Upper lobe of left lung (tissue), 6 donors: ENCODE results near the gene CES2. TPM values are rescaled to one million over a fixed set of nuclear protein-coding genes. Genes with fewer than 3 reads are reported as not detected.

ENCODE experiments used
- ATAC-seq, 2 donors: fragments of 200-7000 bp; cut with Tn5 transposase; one replicate each; pipeline ENCODE4 v1.9.1; 2022; ENCODE audit warnings: mild to moderate bottlenecking in 2 of 2, moderate library complexity in 2 of 2; ENCODE audit not compliant: low FRiP score in 2 of 2
- DNase-seq, 2 donors: peaks; one replicate each; pipeline ENCODE4 v3.0.0-alpha.2; 2019 to 2020
- H3K27ac ChIP-seq, 4 donors: fragments of 200-600 bp; sonication (generic); one replicate each; pipeline ENCODE4 v1.5.1; 2016 to 2019
- H3K27me3 ChIP-seq, 4 donors: fragments of 200-600 bp; sonication (generic); one replicate each; pipeline ENCODE4 v1.5.1; 2017 to 2019
- H3K36me3 ChIP-seq, 4 donors: fragments of 200-600 bp; sonication (generic); one replicate each; pipeline ENCODE4 v1.5.1; 2016 to 2019
- H3K4me1 ChIP-seq, 4 donors: fragments of 200-600 bp; sonication (generic); one replicate each; pipeline ENCODE4 v1.5.1; 2018 to 2019
- H3K4me3 ChIP-seq, 4 donors: fragments of 200-600 bp; sonication (generic); one replicate each; pipeline ENCODE4 v1.5.1; 2017 to 2019; ENCODE audit warnings: mild to moderate bottlenecking in 2 of 4, moderate library complexity in 1 of 4
- H3K9me3 ChIP-seq, 4 donors: fragments of 200-600 bp; sonication (generic); one replicate each; pipeline ENCODE4 v1.5.1; 2018 to 2019
- EP300 ChIP-seq, 4 donors: sonication (generic); formaldehyde crosslinking; IDR thresholded peaks; one replicate each; pipeline ENCODE4 v1.5.1; 2017; ENCODE audit warnings: antibody characterized with exemption in 4 of 4, control low read depth in 2 of 4
- POLR2A ChIP-seq, 4 donors: fragments of 450-650 bp; IDR thresholded peaks; one replicate each; pipeline ENCODE4 v1.5.1; 2016 to 2017; ENCODE audit warnings: antibody characterized with exemption in 4 of 4, mild to moderate bottlenecking in 2 of 4
- POLR2AphosphoS5 ChIP-seq, 2 donors: sonication (generic); formaldehyde crosslinking; IDR thresholded peaks; one replicate each; pipeline ENCODE4 v1.5.1; 2017; ENCODE audit warnings: antibody characterized with exemption in 2 of 2
- WGBS, 2 donors: methylation state at CpG; one replicate each; pipeline ENCODE4 v1.1.5; 2017 to 2018; 5-methylcytosine and 5-hydroxymethylcytosine counted together
- total RNA-seq, 6 donors: library from RNA; depleted of rRNA in 4 of 6; stranded (reverse); fragments of >200 nt in 4 of 6; gene quantifications; one replicate each; pipeline versions ENCODE4 v1.1.0 to v1.2.1, GENCODE V29; 2016 to 2021
- TF ChIP-seq, protein P1 (sequence below), 6 experiments: fragments of 450-650 bp in 4 of 6; fragments of 200-600 bp in 2 of 6; sonication (generic) in 2 of 6; IDR thresholded peaks; one replicate each; pipeline ENCODE4 v1.5.1; 2016 to 2019; ENCODE audit warnings: antibody characterized with exemption in 6 of 6
- donor health status: DM: no; HTN: no; CAD: no; lungs with moderate emphysema.
- donor health status: DM: no; HTN: yes; CAD: no; lungs with severe emphysema.

CES2 gene, protein sequence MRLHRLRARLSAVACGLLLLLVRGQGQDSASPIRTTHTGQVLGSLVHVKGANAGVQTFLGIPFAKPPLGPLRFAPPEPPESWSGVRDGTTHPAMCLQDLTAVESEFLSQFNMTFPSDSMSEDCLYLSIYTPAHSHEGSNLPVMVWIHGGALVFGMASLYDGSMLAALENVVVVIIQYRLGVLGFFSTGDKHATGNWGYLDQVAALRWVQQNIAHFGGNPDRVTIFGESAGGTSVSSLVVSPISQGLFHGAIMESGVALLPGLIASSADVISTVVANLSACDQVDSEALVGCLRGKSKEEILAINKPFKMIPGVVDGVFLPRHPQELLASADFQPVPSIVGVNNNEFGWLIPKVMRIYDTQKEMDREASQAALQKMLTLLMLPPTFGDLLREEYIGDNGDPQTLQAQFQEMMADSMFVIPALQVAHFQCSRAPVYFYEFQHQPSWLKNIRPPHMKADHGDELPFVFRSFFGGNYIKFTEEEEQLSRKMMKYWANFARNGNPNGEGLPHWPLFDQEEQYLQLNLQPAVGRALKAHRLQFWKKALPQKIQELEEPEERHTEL
- total RNA-seq, result 10 to 100 TPM; 32.2 to 76.1 (median 46.5) TPM

DNA sequence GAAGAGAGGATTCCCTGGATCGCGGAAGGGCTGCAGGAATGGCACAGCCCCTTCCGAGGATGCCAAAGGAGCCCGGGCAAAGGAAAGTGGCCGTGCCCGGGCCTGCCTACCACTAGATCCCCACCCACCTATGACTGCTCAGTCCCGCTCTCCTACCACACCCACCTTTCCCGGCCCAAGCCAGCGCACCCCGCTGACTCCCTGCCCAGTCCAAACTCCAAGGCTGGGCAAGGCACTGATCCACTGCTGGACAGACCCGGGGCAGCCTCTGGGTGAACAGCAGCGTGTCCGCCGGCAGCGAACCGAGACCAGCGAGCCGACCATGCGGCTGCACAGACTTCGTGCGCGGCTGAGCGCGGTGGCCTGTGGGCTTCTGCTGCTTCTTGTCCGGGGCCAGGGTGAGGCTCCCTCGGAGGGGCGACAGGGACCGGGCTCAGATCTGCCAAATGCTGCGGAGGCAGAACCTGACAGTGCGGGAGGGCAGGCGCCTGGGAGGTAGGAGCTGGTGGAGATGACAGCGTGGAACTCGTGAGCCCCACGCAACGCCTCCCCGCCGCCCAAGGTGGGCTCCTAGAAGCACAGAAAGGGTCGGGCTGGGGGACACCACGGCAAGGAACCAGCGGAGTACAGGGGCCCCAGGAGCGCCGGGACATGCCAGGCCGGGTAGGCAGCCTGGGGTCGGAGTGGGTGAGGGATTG lies at the start of gene CES2:
Gene CES2, plus strand, starts transcription at position 203 of the 698 bp plus-strand sequence. Its CDS starts 120 bp downstream, at position 323.
- H3K4me3 ChIP-seq, result peak within 1 kb of the TSS; percentile 86 to 100 (median 95)
- peaks cover 4 to 45% (median 22%) of the 10 kb centered on the region in 4 donors for H3K36me3 ChIP-seq
- peak within 1 kb of the TSS; percentile 86 to 98 (median 97) for H3K27ac ChIP-seq
- H3K9me3 ChIP-seq, result no peaks in the 10 kb centered on the region
- DNase-seq (peak; percentile 73 to 85), ATAC-seq (peak; percentile 49 to 58)
- TF ChIP-seq POLR2AphosphoS5 (IDR thresholded peaks at IDR 0.05) (no peak), POLR2A (IDR thresholded peaks at IDR 0.05) (peak in 1 of 4 donors; percentile 13)
- 30 to 40% methylated on average over 13 to 24 of the region's 44 CpGs for whole genome bisulfite sequencing, 2 donors
- peaks cover 29 to 51% (median 36%) of the 10 kb centered on the region in 4 donors for H3K4me1 ChIP-seq
- no peaks in the 10 kb centered on the region for H3K27me3 ChIP-seq

DNA sequence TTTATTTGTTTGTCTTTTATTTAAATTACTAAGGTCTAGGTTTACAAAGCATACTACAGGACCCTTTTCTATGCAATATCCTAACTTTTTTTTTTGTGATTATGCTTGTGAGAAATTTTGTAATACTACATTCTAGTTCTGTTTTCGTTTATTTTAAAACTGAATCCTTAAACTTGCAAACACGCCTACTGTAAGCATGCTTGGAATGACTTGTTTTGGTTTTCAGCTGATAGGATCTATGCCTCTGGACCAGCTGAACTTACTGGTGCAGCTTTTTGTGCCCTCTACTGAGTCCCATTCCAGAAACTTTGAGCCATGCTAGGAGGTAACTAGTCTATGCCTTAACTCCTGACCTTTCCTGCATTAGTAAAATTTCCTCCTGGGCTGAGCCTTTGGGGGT lies 49.0 kb upstream of the CES2 start:
- Histone ChIP-seq H3K9me3 (no peaks in the 10 kb centered on the region), H3K4me3 (no peak overlapping the region), H3K36me3 (peaks cover 6 to 25% (median 13%) of the 10 kb centered on the region in 4 donors), H3K27me3 (no peaks in the 10 kb centered on the region), H3K4me1 (peaks cover 7 to 40% (median 12%) of the 10 kb centered on the region in 4 donors), H3K27ac (no peak overlapping the region)
- ATAC-seq (no peak), DNase-seq (no peak)
- WGBS, 2 donors, result 54 to 55% methylated on average over 2 of the region's 2 CpGs
- TF ChIP-seq, protein P1, sequence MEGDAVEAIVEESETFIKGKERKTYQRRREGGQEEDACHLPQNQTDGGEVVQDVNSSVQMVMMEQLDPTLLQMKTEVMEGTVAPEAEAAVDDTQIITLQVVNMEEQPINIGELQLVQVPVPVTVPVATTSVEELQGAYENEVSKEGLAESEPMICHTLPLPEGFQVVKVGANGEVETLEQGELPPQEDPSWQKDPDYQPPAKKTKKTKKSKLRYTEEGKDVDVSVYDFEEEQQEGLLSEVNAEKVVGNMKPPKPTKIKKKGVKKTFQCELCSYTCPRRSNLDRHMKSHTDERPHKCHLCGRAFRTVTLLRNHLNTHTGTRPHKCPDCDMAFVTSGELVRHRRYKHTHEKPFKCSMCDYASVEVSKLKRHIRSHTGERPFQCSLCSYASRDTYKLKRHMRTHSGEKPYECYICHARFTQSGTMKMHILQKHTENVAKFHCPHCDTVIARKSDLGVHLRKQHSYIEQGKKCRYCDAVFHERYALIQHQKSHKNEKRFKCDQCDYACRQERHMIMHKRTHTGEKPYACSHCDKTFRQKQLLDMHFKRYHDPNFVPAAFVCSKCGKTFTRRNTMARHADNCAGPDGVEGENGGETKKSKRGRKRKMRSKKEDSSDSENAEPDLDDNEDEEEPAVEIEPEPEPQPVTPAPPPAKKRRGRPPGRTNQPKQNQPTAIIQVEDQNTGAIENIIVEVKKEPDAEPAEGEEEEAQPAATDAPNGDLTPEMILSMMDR (IDR thresholded peaks at IDR 0.05), result no peak
- no peak for TF ChIP-seq POLR2AphosphoS5 (IDR thresholded peaks at IDR 0.05)
- TF ChIP-seq EP300 (IDR thresholded peaks at IDR 0.05), result no peak
- no peak for TF ChIP-seq POLR2A (IDR thresholded peaks at IDR 0.05)

DNA sequence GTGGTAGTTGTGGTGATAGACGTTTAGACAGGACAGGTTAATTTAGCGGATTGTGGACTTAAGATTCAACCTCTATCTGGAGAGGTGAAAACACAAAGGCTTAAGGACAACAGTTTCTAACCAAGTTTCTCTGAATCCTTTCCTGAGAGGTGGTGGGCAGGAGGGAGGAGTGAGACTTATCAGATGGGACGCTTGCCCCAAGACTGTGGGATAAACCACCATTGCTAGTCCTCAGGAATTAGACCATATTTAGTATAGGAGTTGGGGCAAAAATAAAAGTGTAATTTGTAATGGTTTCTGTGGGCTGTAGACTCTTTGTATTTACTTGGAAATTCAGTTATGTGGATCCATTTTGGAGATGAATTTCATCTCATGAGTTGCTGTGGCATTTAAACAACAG lies 48.4 kb upstream of the CES2 start:
- H3K4me3 ChIP-seq, result no peak overlapping the region
- H3K4me1 ChIP-seq, result peaks cover 3 to 34% (median 7%) of the 10 kb centered on the region in 4 donors
- no peaks in the 10 kb centered on the region for H3K9me3 ChIP-seq
- TF ChIP-seq EP300 (IDR thresholded peaks at IDR 0.05), result no peak
- TF ChIP-seq POLR2A (IDR thresholded peaks at IDR 0.05), result no peak
- no peak for TF ChIP-seq POLR2AphosphoS5 (IDR thresholded peaks at IDR 0.05)
- TF ChIP-seq, protein P1 (IDR thresholded peaks at IDR 0.05), result no peak
- H3K36me3 ChIP-seq, result peaks cover 6 to 25% (median 13%) of the 10 kb centered on the region in 4 donors
- no peak overlapping the region for H3K27ac ChIP-seq
- no peak for DNase-seq
- WGBS, 2 donors, result 70 to 75% methylated on average over 3 of the region's 3 CpGs
- ATAC-seq, result no peak
- no peaks in the 10 kb centered on the region for H3K27me3 ChIP-seq

DNA sequence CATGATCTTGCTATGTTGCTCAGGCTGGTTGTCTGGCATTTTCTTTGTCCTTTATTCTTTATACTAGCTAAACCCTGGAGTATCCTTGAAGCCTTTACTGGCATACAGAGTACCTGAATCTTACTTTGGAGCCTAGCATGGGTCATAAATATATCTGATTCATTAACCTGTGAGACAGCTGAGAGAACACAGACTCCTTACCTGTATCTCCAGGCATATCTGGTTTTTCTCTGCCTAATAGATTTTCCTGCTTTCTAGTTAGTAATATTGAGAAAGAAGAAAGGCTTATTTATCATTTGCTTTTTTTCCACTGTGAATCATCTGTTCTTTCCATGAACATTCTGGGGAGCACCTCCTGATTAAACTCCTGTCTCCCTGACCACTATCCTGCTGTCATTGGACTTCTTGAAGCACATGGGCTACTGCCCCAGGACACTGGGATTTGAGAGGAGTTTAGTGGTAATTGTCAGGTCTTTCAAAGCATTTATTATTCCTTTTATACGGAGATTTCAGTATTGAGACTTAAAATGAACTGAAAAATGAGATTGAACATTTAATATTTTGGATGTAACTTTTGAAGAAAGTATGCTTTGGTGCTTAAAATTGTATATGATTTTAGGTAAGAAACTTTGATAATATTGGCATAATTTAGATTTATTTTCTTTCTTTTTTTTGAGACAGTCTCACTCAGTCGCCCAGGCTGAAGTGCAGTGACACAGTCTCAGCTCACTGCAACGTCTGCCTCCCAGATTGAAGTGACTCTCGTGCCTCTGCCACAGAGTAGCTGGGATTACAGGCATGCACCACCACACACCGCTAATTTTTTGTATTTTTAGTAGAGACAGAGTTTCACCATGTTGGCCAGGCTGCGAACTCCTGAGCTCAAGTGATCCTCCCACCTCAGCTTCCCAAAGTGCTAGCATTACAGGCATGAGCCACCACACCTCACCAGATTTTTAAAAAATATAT lies 46.4 kb upstream of the CES2 start:
- Histone ChIP-seq H3K4me1 (peaks cover 0 to 23% (median 3%) of the 10 kb centered on the region in 4 donors), H3K27me3 (no peaks in the 10 kb centered on the region), H3K9me3 (no peaks in the 10 kb centered on the region), H3K4me3 (no peak overlapping the region), H3K36me3 (peaks cover 6 to 28% (median 13%) of the 10 kb centered on the region in 4 donors), H3K27ac (no peak overlapping the region)
- no peak for TF ChIP-seq POLR2A (IDR thresholded peaks at IDR 0.05)
- TF ChIP-seq EP300 (IDR thresholded peaks at IDR 0.05), result no peak
- no peak for TF ChIP-seq POLR2AphosphoS5 (IDR thresholded peaks at IDR 0.05)
- TF ChIP-seq, protein P1 (IDR thresholded peaks at IDR 0.05), result no peak
- WGBS, 2 donors, result 88 to 95% methylated on average over 6 of the region's 6 CpGs
- no peak for ATAC-seq
- no peak for DNase-seq
